IMR-90 (cell line): Measurements from ENCODE around the gene TBCE. TPM values are rescaled to one million over a fixed set of nuclear protein-coding genes. Genes with fewer than 3 reads are reported as not detected.

Experiments used
- ATAC-seq: fragments of 200-7000 bp; cut with Tn5 transposase; 2 replicates; pipeline ENCODE4 v1.9.1; 2020; ENCODE audit warnings: low read depth, mild to moderate bottlenecking, moderate library complexity
- BruUV-seq: library from RNA; stranded (reverse); fragments of 400-500 nt; replicated peaks from 2 replicates; lab custom pipeline; 2021; lab: Mats Ljungman, UMichigan
- CTCF ChIA-PET: fragments of 300-600 bp; formaldehyde crosslinking; extraction: SDS; loops from one replicate; lab custom pipeline; 2021; ENCODE audit warnings: antibody characterized with exemption; lab: Yijun Ruan, JAX
- POLR2A ChIA-PET: fragments of 300-600 bp; sonication (Branson Sonifier 250); formaldehyde crosslinking; loops from one replicate; lab custom pipeline; 2022; ENCODE audit warnings: antibody characterized with exemption; ENCODE audit not compliant: unreplicated experiment; lab: Charles Lee
- DNase-seq: peaks from one replicate; pipeline ENCODE4 v3.0.0; 2013
- H2AFZ ChIP-seq: replicated peaks from 2 replicates; pipeline ENCODE3; 2013; ENCODE audit warnings: low read length, mild to moderate bottlenecking; ENCODE audit not compliant: poor library complexity
- H2AK5ac ChIP-seq: 2 replicates; pipeline ENCODE4 v1.6.1; 2013; ENCODE audit warnings: low read depth, low read length, inconsistent platforms
- H2AK9ac ChIP-seq: replicated peaks from 2 replicates; pipeline ENCODE3; 2013; ENCODE audit warnings: mild to moderate bottlenecking, low read depth, low read length, moderate library complexity; ENCODE audit not compliant: poor library complexity
- H2BK120ac ChIP-seq: 2 replicates; pipeline ENCODE4 v1.6.1; 2013; ENCODE audit warnings: low read depth, low read length, inconsistent platforms
- H2BK15ac ChIP-seq: 3 replicates; pipeline ENCODE4 v1.6.1; 2013; ENCODE audit warnings: low read depth, low read length, inconsistent platforms
- H2BK20ac ChIP-seq: 2 replicates; pipeline ENCODE4 v1.6.1; 2013; ENCODE audit warnings: low read depth, mild to moderate bottlenecking, inconsistent platforms, low read length, moderate library complexity
- H2BK5ac ChIP-seq: 2 replicates; pipeline ENCODE4 v1.6.1; 2013; ENCODE audit warnings: mild to moderate bottlenecking, low read depth, low read length, inconsistent platforms; ENCODE audit not compliant: poor library complexity, severe bottlenecking
- H3K14ac ChIP-seq: replicated peaks from 2 replicates; pipeline ENCODE4 v1.6.1; 2013; ENCODE audit warnings: low read depth, low read length, inconsistent platforms
- H3K18ac ChIP-seq: 2 replicates; pipeline ENCODE4 v1.6.1; 2013; ENCODE audit warnings: low read depth, low read length, control low read depth
- H3K23ac ChIP-seq: 2 replicates; pipeline ENCODE4 v1.6.1; 2013; ENCODE audit warnings: low read depth, low read length, inconsistent platforms
- H3K27ac ChIP-seq: 2 replicates; pipeline ENCODE4 v1.5.1; 2013; ENCODE audit warnings: mild to moderate bottlenecking, control low read depth, low read length; ENCODE audit not compliant: insufficient read depth
- H3K27me3 ChIP-seq: 2 replicates; pipeline ENCODE4 v1.6.1; 2013; ENCODE audit warnings: low read length; ENCODE audit not compliant: control insufficient read depth, insufficient read depth
- H3K36me3 ChIP-seq: 2 replicates; pipeline ENCODE4 v1.6.1; 2013; ENCODE audit warnings: low read length, mixed read lengths; ENCODE audit not compliant: control insufficient read depth, insufficient read depth
- H3K4ac ChIP-seq: 2 replicates; pipeline ENCODE4 v1.6.1; 2013; ENCODE audit warnings: low read depth, low read length, inconsistent platforms
- H3K4me1 ChIP-seq: 2 replicates; pipeline ENCODE4 v1.6.1; 2013; ENCODE audit warnings: low read length, mixed read lengths; ENCODE audit not compliant: control insufficient read depth, insufficient read depth
- H3K4me2 ChIP-seq: 2 replicates; pipeline ENCODE4 v1.6.1; 2013; ENCODE audit warnings: low read depth, mild to moderate bottlenecking, control low read depth, low read length, moderate library complexity
- H3K4me3 ChIP-seq: 2 replicates; pipeline ENCODE4 v1.5.1; 2013; ENCODE audit warnings: low read depth, mild to moderate bottlenecking, control low read depth, low read length, moderate library complexity; ENCODE audit not compliant: insufficient read depth
- H3K56ac ChIP-seq: 2 replicates; pipeline ENCODE4 v1.6.1; 2013; ENCODE audit warnings: low read length, inconsistent platforms; ENCODE audit not compliant: insufficient read depth; ENCODE audit errors: extremely low read depth
- H3K79me1 ChIP-seq, 2 experiments: 2 replicates each; pipeline ENCODE4 v1.6.1; 2013; ENCODE audit warnings: low read length in 2 of 2, inconsistent platforms in 1 of 2, low read depth in 1 of 2
- H3K9ac ChIP-seq: 2 replicates; pipeline ENCODE4 v1.6.1; 2013; ENCODE audit warnings: low read depth, low read length, control low read depth
- H3K9me1 ChIP-seq: 2 replicates; pipeline ENCODE4 v1.6.1; 2013; ENCODE audit warnings: low read length, inconsistent platforms; ENCODE audit not compliant: insufficient read depth
- H3K9me3 ChIP-seq: 2 replicates; pipeline ENCODE4 v1.6.1; 2013; ENCODE audit warnings: low read length; ENCODE audit not compliant: control insufficient read depth, insufficient read depth
- H4K20me1 ChIP-seq: 2 replicates; pipeline ENCODE4 v1.6.1; 2013; ENCODE audit warnings: low read length, inconsistent platforms; ENCODE audit not compliant: insufficient read depth
- H4K5ac ChIP-seq: 2 replicates; pipeline ENCODE4 v1.6.1; 2013; ENCODE audit warnings: mild to moderate bottlenecking, low read depth, low read length, control low read depth
- H4K8ac ChIP-seq, 2 experiments: 2 replicates each; pipeline ENCODE4 v1.6.1; 2013; ENCODE audit warnings: low read depth in 2 of 2, low read length in 2 of 2, control low read depth in 1 of 2, inconsistent platforms in 1 of 2
- H4K91ac ChIP-seq: 2 replicates; pipeline ENCODE4 v1.6.1; 2013; ENCODE audit warnings: low read depth, low read length, inconsistent platforms; ENCODE audit not compliant: insufficient read depth
- BHLHE40 ChIP-seq: fragments of 150-350 bp; IDR thresholded peaks from 2 replicates; pipeline ENCODE4 v1.6.1; 2016; ENCODE audit warnings: mild to moderate bottlenecking, low read depth, low read length
- CEBPB ChIP-seq: IDR thresholded peaks from 2 replicates; pipeline ENCODE4 v1.6.1; 2012; ENCODE audit warnings: low read depth, low read length, improper control_type of control experiment
- CHD1 ChIP-seq: IDR thresholded peaks from 2 replicates; pipeline ENCODE4 v1.6.1; 2012; ENCODE audit warnings: low read depth, low read length, improper control_type of control experiment
- FOS ChIP-seq: fragments of 150-350 bp; IDR thresholded peaks from 2 replicates; pipeline ENCODE4 v1.6.1; 2016; ENCODE audit warnings: low read depth, low read length
- MAFK ChIP-seq: IDR thresholded peaks from 2 replicates; pipeline ENCODE4 v1.6.1; 2012; ENCODE audit warnings: low read depth, low read length, improper control_type of control experiment
- MAZ ChIP-seq: IDR thresholded peaks from 2 replicates; pipeline ENCODE4 v1.6.1; 2012; ENCODE audit warnings: low read depth, mild to moderate bottlenecking, low read length, improper control_type of control experiment, moderate library complexity, borderline replicate concordance
- MXI1 ChIP-seq: IDR thresholded peaks from 2 replicates; pipeline ENCODE4 v1.6.1; 2012; ENCODE audit warnings: low read depth, mild to moderate bottlenecking, low read length, moderate library complexity, borderline replicate concordance
- NFE2L2 ChIP-seq: fragments of 150-350 bp; IDR thresholded peaks from 2 replicates; pipeline ENCODE4 v1.6.1; 2016; ENCODE audit warnings: low read depth, mild to moderate bottlenecking, low read length
- POLR2A ChIP-seq: IDR thresholded peaks from 2 replicates; pipeline ENCODE4 v1.6.1; 2012; ENCODE audit warnings: mild to moderate bottlenecking, low read depth, low read length
- RAD21 ChIP-seq: IDR thresholded peaks from 2 replicates; pipeline ENCODE4 v1.6.1; 2012; ENCODE audit warnings: low read length, improper control_type of control experiment
- RCOR1 ChIP-seq: IDR thresholded peaks from 2 replicates; pipeline ENCODE4 v1.6.1; 2012; ENCODE audit warnings: mild to moderate bottlenecking, low read length, improper control_type of control experiment; ENCODE audit not compliant: insufficient replicate concordance
- RFX5 ChIP-seq: IDR thresholded peaks from 2 replicates; pipeline ENCODE4 v1.8.0; 2012; ENCODE audit warnings: low read depth, mild to moderate bottlenecking, low read length, moderate library complexity
- SMC3 ChIP-seq: fragments of 150-350 bp; IDR thresholded peaks from 2 replicates; pipeline ENCODE4 v1.6.1; 2016; ENCODE audit warnings: low read depth, mild to moderate bottlenecking, antibody characterized with exemption, low read length, moderate library complexity
- WGBS, 2 experiments: methylation state at CpG; one replicate each; pipeline versions ENCODE4 v1.1.5 to v1.1.7; 2013; ENCODE audit warnings: missing lambda C conversion rate in 2 of 2; ENCODE audit not compliant: insufficient read length in 1 of 2; ENCODE audit errors: extremely low coverage in 2 of 2; 5-methylcytosine and 5-hydroxymethylcytosine counted together
- dilution Hi-C: fragments of 300-500 bp; cut with HindIII; formaldehyde crosslinking; loops from one replicate; pipeline ENCODE4 v1.14.3; 2018; ENCODE audit warnings: low sequenced_read_pairs; ENCODE audit not compliant: unreplicated experiment
- in situ Hi-C: fragments of 300-500 bp; cut with MboI; formaldehyde crosslinking; loops from 3 replicates; pipeline ENCODE4 v1.14.3; 2019; ENCODE audit warnings: low sequenced_read_pairs, inconsistent platforms, mixed read lengths
- intact Hi-C: fragments of 100-400 bp; cut with micrococcal nuclease; formaldehyde crosslinking; loops from 2 replicates; pipeline ENCODE4 v1.10.0; 2022
- polyA plus RNA-seq, 3 experiments: library from polyadenylated mRNA; depleted of rRNA; stranded (reverse); fragments of >200 nt; gene quantifications; 2 replicates each; pipeline ENCODE4 v1.2.3, GENCODE V29; 2012; ENCODE audit warnings: low replicate concordance in 1 of 3
- total RNA-seq: library from RNA; depleted of rRNA; stranded (reverse); fragments of >200 nt; gene quantifications from 2 replicates; pipeline ENCODE4 v1.2.3, GENCODE V29; 2012
- TF ChIP-seq, protein P1 (sequence below): fragments of 150-350 bp; IDR thresholded peaks from 2 replicates; pipeline ENCODE4 v1.6.1; 2017; ENCODE audit warnings: mild to moderate bottlenecking, antibody characterized with exemption, low read length, low read depth
- TF ChIP-seq, protein P2 (sequence below): conservative IDR thresholded peaks from 2 replicates; pipeline ENCODE4 v1.5.1; 2012; ENCODE audit warnings: mild to moderate bottlenecking, low read depth, low read length, improper control_type of control experiment
- TF ChIP-seq, protein P3 (sequence below): fragments of 150-350 bp; IDR thresholded peaks from 2 replicates; pipeline ENCODE4 v1.6.1; 2016; ENCODE audit warnings: low read depth, mild to moderate bottlenecking, low read length, moderate library complexity, borderline replicate concordance

The TBCE gene
- total and polyA plus RNA-seq, 2 of the 4 experiments (the other 2 are of a cell fraction) = 25.3 to 26.7 TPM

DNA sequence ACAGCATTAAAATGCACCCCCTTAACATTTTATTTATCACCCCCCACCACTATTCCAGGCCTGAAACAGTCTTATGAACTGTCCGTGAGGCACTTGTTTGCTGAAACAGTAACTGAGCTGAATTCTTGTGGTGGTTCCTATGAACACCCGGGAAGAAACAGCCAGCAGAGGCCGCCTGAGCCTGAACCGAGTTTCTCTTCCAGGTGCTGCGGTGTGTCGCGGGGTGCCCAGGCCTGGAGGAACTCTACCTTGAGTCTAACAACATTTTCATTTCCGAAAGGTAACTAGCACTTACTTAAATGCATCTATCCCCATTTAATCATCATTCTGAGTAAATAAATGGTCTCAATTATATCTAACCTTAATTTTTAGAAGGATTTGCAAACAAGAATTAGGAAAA lies 66.8 kb downstream of the TBCE start:
- Histone ChIP-seq H3K56ac (no peak overlapping the region), H2AK9ac (no peak overlapping the region), H3K23ac (no peak overlapping the region), H4K8ac (no peak overlapping the region), H3K9ac (no peak overlapping the region), H2BK120ac (no peak overlapping the region), H3K27me3 (no peaks in the 10 kb centered on the region), H3K4ac (no peak overlapping the region), H4K20me1 (no peaks in the 10 kb centered on the region), H2BK15ac (no peak overlapping the region), H3K9me3 (no peaks in the 10 kb centered on the region), H3K4me2 (no peak overlapping the region), H3K4me3 (no peak overlapping the region), H2BK5ac (no peak overlapping the region), H2BK20ac (no peak overlapping the region), H2AFZ (no peak overlapping the region), H3K18ac (no peak overlapping the region), H4K91ac (no peak overlapping the region), H2AK5ac (no peak overlapping the region), H3K9me1 (peaks cover 7% of the 10 kb centered on the region; the same call in 1 of the 2 replicates), H3K36me3 (peaks cover 25% of the 10 kb centered on the region), H3K27ac (no peak overlapping the region), H3K79me1 (peaks cover 0 to 14% of the 10 kb centered on the region in 2 experiments; a peak in 1 of 4 replicates), H3K4me1 (no peaks in the 10 kb centered on the region), H3K14ac (no peak overlapping the region), H4K5ac (no peak overlapping the region)
- DNase-seq (no peak), ATAC-seq (no peak)
- WGBS, 2 experiments = no CpG with 5 or more reads among the region's 8 CpGs
- dilution Hi-C loops (no loop called here), intact Hi-C loops (no loop called here), in situ Hi-C loops (no loop called here)
- no TSS peak for BruUV-seq
- CTCF ChIA-PET = no interaction called here
- POLR2A ChIA-PET = no interaction called here
- TF ChIP-seq RFX5 (no peak), BHLHE40 (no peak), CHD1 (no peak), FOS (no peak), RAD21 (no peak), MAZ (no peak), CEBPB (no peak), MXI1 (no peak), RCOR1 (no peak), SMC3 (no peak), NFE2L2 (no peak), MAFK (no peak), POLR2A (no peak)
- TF ChIP-seq, protein P1, sequence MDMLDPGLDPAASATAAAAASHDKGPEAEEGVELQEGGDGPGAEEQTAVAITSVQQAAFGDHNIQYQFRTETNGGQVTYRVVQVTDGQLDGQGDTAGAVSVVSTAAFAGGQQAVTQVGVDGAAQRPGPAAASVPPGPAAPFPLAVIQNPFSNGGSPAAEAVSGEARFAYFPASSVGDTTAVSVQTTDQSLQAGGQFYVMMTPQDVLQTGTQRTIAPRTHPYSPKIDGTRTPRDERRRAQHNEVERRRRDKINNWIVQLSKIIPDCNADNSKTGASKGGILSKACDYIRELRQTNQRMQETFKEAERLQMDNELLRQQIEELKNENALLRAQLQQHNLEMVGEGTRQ = no peak
- TF ChIP-seq, protein P2, sequence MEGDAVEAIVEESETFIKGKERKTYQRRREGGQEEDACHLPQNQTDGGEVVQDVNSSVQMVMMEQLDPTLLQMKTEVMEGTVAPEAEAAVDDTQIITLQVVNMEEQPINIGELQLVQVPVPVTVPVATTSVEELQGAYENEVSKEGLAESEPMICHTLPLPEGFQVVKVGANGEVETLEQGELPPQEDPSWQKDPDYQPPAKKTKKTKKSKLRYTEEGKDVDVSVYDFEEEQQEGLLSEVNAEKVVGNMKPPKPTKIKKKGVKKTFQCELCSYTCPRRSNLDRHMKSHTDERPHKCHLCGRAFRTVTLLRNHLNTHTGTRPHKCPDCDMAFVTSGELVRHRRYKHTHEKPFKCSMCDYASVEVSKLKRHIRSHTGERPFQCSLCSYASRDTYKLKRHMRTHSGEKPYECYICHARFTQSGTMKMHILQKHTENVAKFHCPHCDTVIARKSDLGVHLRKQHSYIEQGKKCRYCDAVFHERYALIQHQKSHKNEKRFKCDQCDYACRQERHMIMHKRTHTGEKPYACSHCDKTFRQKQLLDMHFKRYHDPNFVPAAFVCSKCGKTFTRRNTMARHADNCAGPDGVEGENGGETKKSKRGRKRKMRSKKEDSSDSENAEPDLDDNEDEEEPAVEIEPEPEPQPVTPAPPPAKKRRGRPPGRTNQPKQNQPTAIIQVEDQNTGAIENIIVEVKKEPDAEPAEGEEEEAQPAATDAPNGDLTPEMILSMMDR = no peak
- TF ChIP-seq, protein P3, sequence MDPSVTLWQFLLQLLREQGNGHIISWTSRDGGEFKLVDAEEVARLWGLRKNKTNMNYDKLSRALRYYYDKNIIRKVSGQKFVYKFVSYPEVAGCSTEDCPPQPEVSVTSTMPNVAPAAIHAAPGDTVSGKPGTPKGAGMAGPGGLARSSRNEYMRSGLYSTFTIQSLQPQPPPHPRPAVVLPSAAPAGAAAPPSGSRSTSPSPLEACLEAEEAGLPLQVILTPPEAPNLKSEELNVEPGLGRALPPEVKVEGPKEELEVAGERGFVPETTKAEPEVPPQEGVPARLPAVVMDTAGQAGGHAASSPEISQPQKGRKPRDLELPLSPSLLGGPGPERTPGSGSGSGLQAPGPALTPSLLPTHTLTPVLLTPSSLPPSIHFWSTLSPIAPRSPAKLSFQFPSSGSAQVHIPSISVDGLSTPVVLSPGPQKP = no peak
